GM19324 (cell line): ENCODE results near the gene ANG.

ENCODE experiments used
- ATAC-seq: cut with Tn5 transposase; IDR thresholded peaks from one replicate; pipeline ENCODE4 v1.9.1; 2021; ENCODE audit warnings: mild to moderate bottlenecking, moderate library complexity; ENCODE audit not compliant: unreplicated experiment, low FRiP score

The ANG gene

GRCh38 chr14:20671597-20672283, 16.8 kb upstream of the ANG start:
- no peak for ATAC-seq

- no peak for ATAC-seq
Observed at GRCh38 chr14:20675669-20676068, 12.9 kb upstream of the ANG start.

GRCh38 chr14:20676072-20676471, 12.5 kb upstream of the ANG start:
- no peak for ATAC-seq

- ATAC-seq: no peak
Observed at GRCh38 chr14:20679907-20680306, 8.7 kb upstream of the ANG start.

- no peak for ATAC-seq
Observed at GRCh38 chr14:20680363-20680762, 8.2 kb upstream of the ANG start.

- peak; percentile 41 for ATAC-seq
Observed at GRCh38 chr14:20680843-20681347, 7.7 kb upstream of the ANG start.

- ATAC-seq: peak; percentile 16
Observed at GRCh38 chr14:20681348-20682126, 7.0 kb upstream of the ANG start.

- ATAC-seq: no peak
Observed at GRCh38 chr14:20682127-20682434, 6.5 kb upstream of the ANG start.

- ATAC-seq: peak; percentile 37
Observed at GRCh38 chr14:20682435-20683124, 6.0 kb upstream of the ANG start.

GRCh38 chr14:20683125-20683890, 5.3 kb upstream of the ANG start:
- ATAC-seq: peak; percentile 15

GRCh38 chr14:20683891-20684661, 4.5 kb upstream of the ANG start, which contains the start of gene RNASE4:
Gene RNASE4 (plus strand): TSS chr14:20684560. CDS start chr14:20699372, 14,812 bp downstream.
- ATAC-seq: peak; percentile 25

- ATAC-seq: no peak
Observed at GRCh38 chr14:20684662-20685456, 3.7 kb upstream of the ANG start.

- no peak for ATAC-seq
Observed at GRCh38 chr14:20686386-20687143, 2.0 kb upstream of the ANG start.

- no peak for ATAC-seq
Observed at GRCh38 chr14:20687362-20688166, 1.0 kb upstream of the ANG start.

GRCh38 chr14:20690848-20691640, 2.5 kb downstream of the ANG start:
- peak; percentile 74 for ATAC-seq

- ATAC-seq: no peak
Observed at GRCh38 chr14:20692116-20692751, 3.7 kb downstream of the ANG start.
